Keratinocyte (primary cell): ENCODE measurements around the gene USP13.

Source experiments
- EZH2 ChIP-seq: IDR thresholded peaks from one replicate; pipeline ENCODE4 v1.6.1; 2012; ENCODE audit warnings: inconsistent platforms, mild to moderate bottlenecking, low read length, moderate library complexity
- TF ChIP-seq, protein P1 (sequence below), 3 experiments: IDR thresholded peaks in 1 of 3; conservative IDR thresholded peaks in 1 of 3; optimal IDR thresholded peaks in 1 of 3; 2 replicates in 2 of 3; 3 replicates in 1 of 3; pipeline versions ENCODE3 to v1.5.1; 2011; ENCODE audit warnings: low read length in 3 of 3, mild to moderate bottlenecking in 3 of 3, moderate library complexity in 2 of 3, control low read depth in 1 of 3, inconsistent platforms in 1 of 3; ENCODE audit not compliant: insufficient read depth in 2 of 3; ENCODE audit errors: extremely low read depth in 1 of 3

DNA sequence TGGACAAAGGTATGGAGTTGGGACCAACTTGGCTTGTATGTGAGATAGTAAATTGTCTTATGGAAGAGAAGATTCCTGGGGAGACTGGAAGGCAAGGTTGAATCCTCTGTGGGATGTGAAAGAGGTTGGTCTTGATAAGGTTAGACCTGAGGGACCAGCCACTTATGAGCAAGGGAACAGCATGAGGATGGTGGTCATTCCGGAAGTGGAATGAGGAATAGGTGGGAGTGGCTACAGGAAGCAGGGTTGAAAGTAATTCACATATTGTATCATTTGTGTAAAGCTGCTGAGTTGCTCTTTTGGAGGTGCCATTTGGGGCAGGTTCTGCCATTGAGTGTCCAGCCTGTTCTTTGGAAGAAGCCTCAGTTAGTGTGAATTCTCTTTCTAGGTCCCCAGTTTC lies 13.2 kb downstream of the USP13 start:
- no peak for TF ChIP-seq EZH2
- TF ChIP-seq, protein P1, sequence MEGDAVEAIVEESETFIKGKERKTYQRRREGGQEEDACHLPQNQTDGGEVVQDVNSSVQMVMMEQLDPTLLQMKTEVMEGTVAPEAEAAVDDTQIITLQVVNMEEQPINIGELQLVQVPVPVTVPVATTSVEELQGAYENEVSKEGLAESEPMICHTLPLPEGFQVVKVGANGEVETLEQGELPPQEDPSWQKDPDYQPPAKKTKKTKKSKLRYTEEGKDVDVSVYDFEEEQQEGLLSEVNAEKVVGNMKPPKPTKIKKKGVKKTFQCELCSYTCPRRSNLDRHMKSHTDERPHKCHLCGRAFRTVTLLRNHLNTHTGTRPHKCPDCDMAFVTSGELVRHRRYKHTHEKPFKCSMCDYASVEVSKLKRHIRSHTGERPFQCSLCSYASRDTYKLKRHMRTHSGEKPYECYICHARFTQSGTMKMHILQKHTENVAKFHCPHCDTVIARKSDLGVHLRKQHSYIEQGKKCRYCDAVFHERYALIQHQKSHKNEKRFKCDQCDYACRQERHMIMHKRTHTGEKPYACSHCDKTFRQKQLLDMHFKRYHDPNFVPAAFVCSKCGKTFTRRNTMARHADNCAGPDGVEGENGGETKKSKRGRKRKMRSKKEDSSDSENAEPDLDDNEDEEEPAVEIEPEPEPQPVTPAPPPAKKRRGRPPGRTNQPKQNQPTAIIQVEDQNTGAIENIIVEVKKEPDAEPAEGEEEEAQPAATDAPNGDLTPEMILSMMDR (optimal IDR thresholded peaks at IDR 0.05 in 1 of 3, IDR thresholded peaks at IDR 0.05 in 1 of 3, conservative IDR thresholded peaks at IDR 0.05 in 1 of 3; ENCODE audit: extremely low read depth in 1 of 3, insufficient read depth in 2 of 3, low read length in 3 of 3), result no peak
